Ishikawa (cell line): ENCODE measurements around the gene ANO3.

Experiments used
- CREB1 ChIP-seq: IDR thresholded peaks from 2 replicates; pipeline ENCODE4 v1.6.1; 2012; ENCODE audit warnings: low read depth
- EGR1 ChIP-seq: IDR thresholded peaks from 2 replicates; pipeline ENCODE4 v1.6.1; 2012
- EP300 ChIP-seq: IDR thresholded peaks from 2 replicates; pipeline ENCODE4 v1.6.1; 2012; ENCODE audit warnings: borderline replicate concordance
- FOXM1 ChIP-seq: IDR thresholded peaks from 2 replicates; pipeline ENCODE4 v1.6.1; 2012; ENCODE audit warnings: low read depth, borderline replicate concordance
- MAX ChIP-seq: IDR thresholded peaks from 2 replicates; pipeline ENCODE4 v1.6.1; 2012
- RAD21 ChIP-seq: IDR thresholded peaks from 2 replicates; pipeline ENCODE4 v1.6.1; 2012; ENCODE audit warnings: low read depth
- REST ChIP-seq: IDR thresholded peaks from 2 replicates; pipeline ENCODE4 v1.6.1; 2012; ENCODE audit warnings: low read depth, mild to moderate bottlenecking
- TAF1 ChIP-seq: IDR thresholded peaks from 2 replicates; pipeline ENCODE4 v1.6.1; 2012; ENCODE audit warnings: low read depth, mild to moderate bottlenecking
- TCF12 ChIP-seq: IDR thresholded peaks from 2 replicates; pipeline ENCODE4 v1.6.1; 2012; ENCODE audit warnings: low read depth
- USF1 ChIP-seq: IDR thresholded peaks from 2 replicates; pipeline ENCODE4 v1.6.1; 2012
- YY1 ChIP-seq: IDR thresholded peaks from 2 replicates; pipeline ENCODE4 v1.6.1; 2012; ENCODE audit warnings: low read depth

- TF ChIP-seq TAF1 (no peak), EP300 (no peak), CREB1 (no peak), REST (no peak), MAX (no peak), EGR1 (no peak), FOXM1 (no peak), TCF12 (no peak), USF1 (no peak), RAD21 (no peak), YY1 (no peak)
Observed at GRCh38 chr11:26353010-26353409, 21.1 kb downstream of the ANO3 start.
